MM.1S (cell line): ENCODE results near the gene RTL5.

Source experiments
- DNase-seq: peaks from one replicate; pipeline ENCODE4 v3.0.0-alpha.2; 2015
- H2AFZ ChIP-seq: fragments of 300-600 bp; sonication (generic); 2 replicates; pipeline ENCODE4 v1.6.0; 2016; ENCODE audit warnings: antibody characterized with exemption, low read length
- H3F3A ChIP-seq: fragments of 300-600 bp; sonication (generic); 2 replicates; pipeline ENCODE4 v1.6.1; 2016; ENCODE audit warnings: mild to moderate bottlenecking, antibody characterized with exemption, low read length, moderate library complexity, mixed read lengths; ENCODE audit not compliant: insufficient read depth
- H3K27ac ChIP-seq: fragments of 300-600 bp; sonication (generic); 2 replicates; pipeline ENCODE4 v1.5.1; 2016; ENCODE audit warnings: mild to moderate bottlenecking, low read length
- H3K27me3 ChIP-seq: fragments of 300-600 bp; sonication (generic); replicated peaks from 2 replicates; pipeline ENCODE4 v1.6.0; 2016; ENCODE audit warnings: low read length; ENCODE audit not compliant: insufficient read depth
- H3K36me3 ChIP-seq: fragments of 300-600 bp; sonication (generic); replicated peaks from 2 replicates; pipeline ENCODE4 v1.6.1; 2016; ENCODE audit warnings: mild to moderate bottlenecking, low read length, mixed read lengths; ENCODE audit not compliant: insufficient read depth
- H3K4me1 ChIP-seq: fragments of 300-600 bp; sonication (generic); 2 replicates; pipeline ENCODE4 v1.6.1; 2016; ENCODE audit warnings: low read length, mixed read lengths
- H3K4me2 ChIP-seq: fragments of 300-600 bp; sonication (generic); 2 replicates; pipeline ENCODE4 v1.6.0; 2016; ENCODE audit warnings: low read depth, low read length
- H3K4me3 ChIP-seq: fragments of 300-600 bp; sonication (generic); 2 replicates; pipeline ENCODE4 v1.5.1; 2016; ENCODE audit warnings: low read length, mixed read lengths
- H3K79me2 ChIP-seq: fragments of 300-600 bp; sonication (generic); 2 replicates; pipeline ENCODE4 v1.6.1; 2016; ENCODE audit warnings: mixed run types, low read length, mixed read lengths
- H3K9ac ChIP-seq: fragments of 300-600 bp; sonication (generic); 2 replicates; pipeline ENCODE4 v1.6.1; 2016; ENCODE audit warnings: low read length, mixed read lengths
- H3K9me2 ChIP-seq: fragments of 300-600 bp; sonication (generic); replicated peaks from 2 replicates; pipeline ENCODE4 v1.6.1; 2016; ENCODE audit warnings: mild to moderate bottlenecking, low read length, mixed read lengths; ENCODE audit not compliant: insufficient read depth
- H3K9me3 ChIP-seq: fragments of 300-600 bp; sonication (generic); replicated peaks from 2 replicates; pipeline ENCODE4 v1.6.1; 2016; ENCODE audit warnings: mild to moderate bottlenecking, low read length, mixed read lengths; ENCODE audit not compliant: insufficient read depth
- H4K20me1 ChIP-seq: fragments of 300-600 bp; sonication (generic); 2 replicates; pipeline ENCODE4 v1.6.1; 2016; ENCODE audit warnings: mild to moderate bottlenecking, low read length, moderate library complexity, mixed read lengths; ENCODE audit not compliant: insufficient read depth
- CTCF ChIP-seq: fragments of 300-600 bp; sonication (generic); IDR thresholded peaks from 2 replicates; pipeline ENCODE4 v1.5.1; 2016; ENCODE audit warnings: antibody characterized with exemption, low read length, mixed read lengths
- EZH2 ChIP-seq: fragments of 300-600 bp; sonication (generic); optimal IDR thresholded peaks from 2 replicates; pipeline ENCODE3; 2017; ENCODE audit warnings: low read depth, mild to moderate bottlenecking, antibody characterized with exemption, low read length, mixed read lengths
- EZH2phosphoT487 ChIP-seq: fragments of 300-600 bp; sonication (generic); IDR thresholded peaks from 2 replicates; pipeline ENCODE4 v1.6.1; 2018; ENCODE audit warnings: antibody characterized with exemption, low read length

The RTL5 gene

DNA sequence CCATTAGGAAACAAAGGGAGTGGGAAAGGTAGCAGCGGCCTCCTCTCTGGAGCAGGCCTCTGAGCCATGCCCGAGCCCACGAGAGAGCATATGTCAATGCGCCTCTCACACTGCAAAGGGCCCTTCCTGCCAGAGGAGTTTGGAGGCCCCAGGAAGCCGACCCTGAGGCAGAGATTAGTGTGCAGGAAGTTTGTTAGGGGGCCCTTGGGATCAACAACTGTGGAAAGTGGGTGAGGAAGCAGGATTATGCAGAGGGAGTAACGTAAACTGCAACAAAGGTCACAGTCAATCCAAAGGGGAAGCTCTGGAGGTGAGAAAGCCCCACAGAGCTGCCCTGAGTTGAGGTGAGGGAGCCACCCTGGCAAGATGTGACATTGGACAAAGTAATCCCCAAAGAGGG is 17.4 kb downstream of the RTL5 start:
- DNase-seq = no peak
- TF ChIP-seq CTCF = no peak
- no peak for TF ChIP-seq EZH2
- TF ChIP-seq EZH2phosphoT487 = no peak
- Histone ChIP-seq H3F3A (no peaks in the 10 kb centered on the region), H3K36me3 (no peaks in the 10 kb centered on the region), H3K9me3 (no peaks in the 10 kb centered on the region), H3K27me3 (no peaks in the 10 kb centered on the region), H3K9ac (no peak overlapping the region), H3K4me1 (no peaks in the 10 kb centered on the region), H2AFZ (no peak overlapping the region), H3K4me3 (no peak overlapping the region), H3K4me2 (no peak overlapping the region), H3K79me2 (no peaks in the 10 kb centered on the region), H3K9me2 (no peaks in the 10 kb centered on the region), H3K27ac (no peak overlapping the region), H4K20me1 (no peaks in the 10 kb centered on the region)

DNA sequence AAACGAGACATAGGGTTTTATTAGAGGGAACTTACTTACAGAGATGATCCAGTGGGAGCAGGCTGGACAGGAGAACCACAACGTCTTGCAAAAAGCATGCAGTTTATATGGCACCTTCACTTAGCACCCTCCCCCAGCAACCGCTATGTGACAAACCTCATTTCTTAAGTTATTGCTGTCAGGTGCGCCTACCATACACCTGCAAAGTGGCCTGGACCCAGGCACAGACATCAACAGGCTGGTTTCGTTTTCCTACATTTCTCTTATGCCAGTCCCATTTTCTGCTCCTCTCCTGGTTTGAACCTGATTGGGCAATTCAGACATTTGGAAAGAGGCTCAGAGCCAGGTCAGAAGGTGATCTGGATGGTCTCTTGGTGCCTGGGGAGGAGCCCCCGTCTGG is 18.3 kb downstream of the RTL5 start:
- Histone ChIP-seq H2AFZ (no peak overlapping the region), H3K4me3 (no peak overlapping the region), H3K36me3 (no peaks in the 10 kb centered on the region), H3K9me3 (no peaks in the 10 kb centered on the region), H3F3A (no peaks in the 10 kb centered on the region), H3K9me2 (no peaks in the 10 kb centered on the region), H3K27ac (no peak overlapping the region), H3K27me3 (no peaks in the 10 kb centered on the region), H3K79me2 (no peaks in the 10 kb centered on the region), H4K20me1 (no peaks in the 10 kb centered on the region), H3K4me2 (no peak overlapping the region), H3K9ac (no peak overlapping the region), H3K4me1 (no peaks in the 10 kb centered on the region)
- no peak for DNase-seq
- TF ChIP-seq EZH2phosphoT487 (no peak), EZH2 (no peak), CTCF (no peak)

DNA sequence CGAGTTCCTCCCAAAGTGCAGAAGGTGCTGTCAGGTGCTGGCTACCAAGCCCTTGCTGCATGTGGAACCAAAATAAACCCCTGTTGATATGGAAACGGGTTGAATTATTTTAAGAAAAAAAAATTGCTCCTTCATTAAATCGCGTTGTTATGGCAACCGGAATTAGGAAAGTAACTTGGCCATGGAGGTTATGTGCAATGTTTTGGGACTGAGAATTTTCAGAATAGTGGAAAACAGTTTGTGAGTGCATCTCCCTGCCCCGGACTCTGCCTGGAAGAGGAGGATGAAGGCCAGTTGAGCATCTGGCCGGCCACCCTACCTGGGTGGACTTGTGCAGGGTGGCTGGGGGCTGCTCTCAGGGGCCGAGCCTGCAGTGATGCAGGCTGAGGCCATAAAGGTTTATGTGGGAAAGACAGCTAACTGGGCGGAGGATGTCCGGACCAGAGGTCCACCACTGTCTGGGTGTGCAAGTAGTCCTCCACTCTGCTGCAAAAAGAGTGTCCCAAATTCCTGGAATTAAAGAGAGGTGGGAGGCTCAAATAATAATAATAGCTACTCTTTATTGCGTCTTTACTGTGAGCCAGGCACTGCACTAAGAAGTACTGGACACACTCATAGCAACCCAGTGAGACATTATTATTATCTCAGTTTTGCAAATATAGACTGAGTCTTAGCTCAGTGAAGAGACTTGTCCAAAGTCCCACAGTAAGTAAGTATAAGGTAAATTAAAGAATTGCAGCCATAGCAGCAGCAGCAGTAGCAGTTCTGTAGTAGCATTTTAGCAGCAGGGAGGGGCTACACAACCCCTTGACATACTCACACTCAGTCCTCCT is 20.6 kb downstream of the RTL5 start:
- Histone ChIP-seq H3K9me3 (no peaks in the 10 kb centered on the region), H3K27ac (no peak overlapping the region), H3K27me3 (no peaks in the 10 kb centered on the region), H2AFZ (no peak overlapping the region), H3K36me3 (no peaks in the 10 kb centered on the region), H4K20me1 (no peaks in the 10 kb centered on the region), H3K79me2 (no peaks in the 10 kb centered on the region), H3K4me3 (no peak overlapping the region), H3F3A (no peaks in the 10 kb centered on the region), H3K9me2 (no peaks in the 10 kb centered on the region), H3K9ac (no peak overlapping the region), H3K4me1 (no peaks in the 10 kb centered on the region), H3K4me2 (no peak overlapping the region)
- TF ChIP-seq CTCF (no peak), EZH2 (no peak), EZH2phosphoT487 (no peak)
- no peak for DNase-seq
